ENCODE measurements around the gene PRR33.

PRR33 gene

DNA sequence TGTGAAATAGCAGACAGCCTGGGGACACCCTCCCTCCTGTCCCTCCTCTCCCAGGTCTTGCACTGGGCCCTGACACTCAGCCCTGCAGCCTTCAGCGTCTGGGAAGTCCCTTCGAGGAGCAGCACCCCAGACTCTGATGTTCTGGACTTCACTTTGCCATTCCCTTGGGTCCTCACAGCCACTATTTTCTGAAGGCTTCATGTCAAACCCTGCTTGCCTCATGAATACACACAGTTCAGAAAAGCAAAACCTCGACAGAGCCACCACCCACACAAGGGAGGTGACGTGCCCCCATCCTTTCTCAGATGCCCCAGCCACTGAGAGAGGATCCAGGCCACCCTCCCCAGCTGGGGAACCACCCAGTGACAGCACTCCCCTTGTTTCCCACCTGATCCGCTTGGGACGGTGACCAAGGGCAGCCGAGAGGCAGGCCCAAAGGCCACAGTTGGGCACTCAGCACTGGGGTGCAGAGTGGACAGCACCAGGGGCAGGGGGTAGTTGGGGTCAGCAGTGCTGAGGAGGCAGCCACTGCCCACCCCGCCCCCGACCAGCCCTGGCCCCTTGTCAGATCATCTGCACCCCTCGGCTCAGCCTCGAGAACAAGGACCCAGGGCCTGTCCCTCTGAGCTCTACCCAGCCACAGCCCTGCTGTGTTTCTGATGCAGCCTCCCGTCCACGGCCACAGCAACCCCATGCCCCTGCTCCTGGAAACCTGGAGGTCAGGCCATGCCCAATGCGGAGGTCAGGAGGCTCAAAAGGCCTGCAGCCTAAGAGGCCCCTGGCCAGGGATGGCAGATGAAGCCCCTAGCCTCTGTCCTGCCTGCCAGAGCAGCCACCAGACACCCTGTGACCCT lies 24.7 kb upstream of the PRR33 start:
- peak in 1 of 6 experiments; percentile 26 for DNase-seq

DNA sequence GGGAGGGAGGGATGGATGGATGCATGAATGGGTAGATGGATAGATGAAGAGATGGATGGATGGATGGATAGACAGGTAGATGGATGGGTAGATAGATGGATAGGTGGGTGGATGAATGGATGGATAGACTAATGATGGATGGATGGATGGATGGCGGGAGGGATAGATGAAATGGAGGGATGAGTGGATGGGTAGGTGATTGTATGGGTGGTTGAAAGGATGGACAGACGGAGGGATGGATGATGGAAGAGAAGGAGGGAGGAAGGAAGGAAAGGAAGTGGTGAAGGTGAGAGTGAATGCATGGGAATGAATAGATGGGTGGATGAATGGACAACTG lies 24.1 kb upstream of the PRR33 start:
- DNase-seq: no peak

DNA sequence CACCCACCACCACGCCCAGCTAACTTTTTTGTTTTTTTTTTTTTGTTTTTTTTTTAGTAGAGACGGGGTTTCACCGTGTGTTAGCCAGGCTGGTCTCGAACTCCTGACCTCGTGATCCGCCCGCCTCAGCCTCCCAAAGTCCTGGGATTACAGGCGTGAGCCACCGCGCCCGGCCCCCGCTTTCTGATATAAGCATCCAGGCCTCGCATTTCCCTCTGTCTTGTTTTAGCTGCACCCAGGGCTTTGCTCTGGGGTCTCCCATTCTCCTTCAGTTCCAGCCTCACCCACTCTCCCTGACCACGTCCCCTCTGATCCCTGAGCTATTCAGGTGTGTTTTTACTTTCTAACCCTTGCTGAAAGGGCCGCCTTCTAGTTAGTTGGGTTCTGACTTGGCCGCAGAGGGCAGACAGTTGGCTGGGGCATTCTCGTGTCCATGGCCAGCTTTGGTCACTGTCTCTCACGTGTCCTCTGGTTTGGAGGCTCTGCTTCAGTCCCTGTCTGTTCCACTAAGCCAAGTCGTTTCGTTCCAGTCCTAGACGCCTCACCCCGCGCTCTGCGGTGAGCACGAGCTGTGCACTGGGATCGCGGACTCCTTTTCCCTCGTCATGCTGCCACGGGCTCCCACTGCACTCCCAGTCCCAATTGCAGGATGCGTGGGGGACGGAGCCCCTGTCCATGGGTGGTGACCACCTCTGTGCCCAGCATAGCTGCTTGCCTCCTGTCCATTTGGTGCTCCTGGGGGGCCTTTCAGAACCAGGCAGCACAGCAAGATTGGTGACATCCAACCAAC lies 21.8 kb upstream of the PRR33 start:
- no peak for DNase-seq

DNA sequence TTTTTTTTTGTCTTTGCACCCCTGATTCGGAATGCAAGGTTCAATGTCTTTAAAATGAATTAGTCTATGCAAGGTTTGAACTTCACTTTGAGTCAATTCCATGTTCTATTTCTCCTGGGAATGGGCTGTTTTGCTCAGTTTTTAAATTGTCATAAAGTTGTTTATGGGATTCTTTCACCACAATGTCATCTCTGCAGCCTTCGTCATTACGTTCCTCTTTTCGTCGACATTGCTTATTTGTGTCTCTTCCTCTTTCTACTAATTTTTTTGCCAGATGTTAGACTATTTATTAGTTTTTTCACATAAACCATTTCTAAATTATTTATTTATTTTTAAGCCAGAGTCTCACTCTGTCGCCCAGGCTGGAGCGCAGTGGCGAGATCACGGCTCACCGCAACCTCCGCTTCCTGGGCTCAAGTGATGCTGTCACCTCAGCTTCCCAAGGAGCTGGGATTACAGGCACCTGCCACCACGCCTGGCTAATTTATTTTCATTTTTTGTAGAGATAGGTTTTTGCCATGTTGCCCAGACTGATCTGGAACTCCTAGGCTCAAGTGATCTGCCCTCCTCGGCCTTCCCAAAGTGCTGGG lies 20.7 kb upstream of the PRR33 start:
- DNase-seq: no peak

DNA sequence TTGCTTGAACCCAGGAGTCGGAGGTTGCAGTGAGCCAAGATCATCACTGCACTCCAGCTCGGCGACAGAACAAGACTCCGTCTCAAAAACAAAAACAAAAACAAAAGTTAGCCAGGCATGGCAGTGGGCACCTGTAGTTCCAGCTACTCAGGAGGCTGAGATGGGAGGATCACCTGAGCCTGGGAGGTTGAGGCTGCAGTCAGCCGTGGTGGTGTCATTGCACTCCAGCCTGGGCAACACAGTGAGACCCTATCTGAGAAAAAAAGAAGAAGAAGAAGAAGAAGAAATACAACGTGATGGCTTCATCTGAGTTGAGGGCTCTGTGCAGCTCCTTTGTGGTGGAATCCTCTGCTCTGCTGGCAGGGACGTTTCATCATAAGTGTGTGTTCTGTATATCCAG lies 17.8 kb upstream of the PRR33 start:
- DNase-seq: no peak

DNA sequence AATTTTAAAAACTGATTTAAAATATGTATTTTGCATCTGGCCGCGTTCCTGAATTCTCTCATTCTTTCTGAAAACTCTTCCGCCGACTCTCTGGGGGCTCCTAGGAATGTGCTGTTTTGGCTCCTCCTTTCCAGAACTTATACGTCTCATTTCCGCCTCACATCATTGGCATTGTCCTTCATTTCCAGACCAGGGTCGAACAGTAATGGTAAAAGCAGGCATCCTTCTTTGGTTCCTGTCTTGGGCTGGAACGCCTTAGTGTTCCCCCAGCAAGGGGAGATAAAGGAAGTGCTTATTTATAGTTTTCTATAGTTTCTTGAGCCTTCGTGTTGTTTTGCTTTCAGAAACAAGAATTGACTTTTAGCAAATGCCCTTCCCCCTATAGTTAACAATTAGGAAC lies 16.9 kb upstream of the PRR33 start:
- DNase-seq: no peak

DNA sequence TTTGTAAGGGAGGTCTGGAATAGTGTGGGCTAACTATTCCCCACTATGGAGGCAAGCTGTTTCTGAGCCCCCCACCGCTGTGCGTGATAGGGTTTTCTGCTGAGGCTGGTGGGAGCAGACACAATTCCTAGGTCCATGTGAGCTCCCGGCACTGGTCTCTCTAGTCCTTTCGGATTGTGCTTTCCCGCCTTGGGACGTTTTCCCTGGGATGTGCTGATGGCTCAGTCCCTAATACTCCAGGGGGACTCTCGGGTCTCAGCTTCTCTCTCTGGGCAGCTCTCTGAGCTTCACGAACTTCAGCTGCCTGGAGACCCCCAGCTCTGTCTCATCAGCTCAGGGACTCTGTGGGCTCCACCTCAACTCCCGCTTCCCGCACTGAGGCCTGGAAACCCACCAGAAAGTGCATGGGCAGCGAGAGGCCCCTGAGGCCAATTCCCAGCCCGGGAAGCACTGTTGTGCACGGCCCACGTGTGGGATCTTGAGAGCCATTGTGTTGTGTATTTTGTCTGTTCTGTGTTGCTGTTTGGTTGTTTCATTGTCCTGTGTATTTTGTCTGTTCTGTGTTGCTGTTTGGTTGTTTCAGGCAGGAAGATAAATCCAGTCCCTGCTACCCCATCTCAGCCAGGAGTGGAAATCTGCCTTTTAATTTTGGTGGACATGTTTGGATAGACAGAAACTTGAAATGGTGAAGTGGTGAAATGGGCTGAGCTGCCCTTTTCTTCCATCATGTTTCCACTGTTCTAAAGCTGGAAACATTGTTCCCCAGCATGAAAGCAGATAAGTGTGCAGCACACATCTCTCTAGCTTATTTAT lies 15.1 kb upstream of the PRR33 start:
- no peak for DNase-seq

DNA sequence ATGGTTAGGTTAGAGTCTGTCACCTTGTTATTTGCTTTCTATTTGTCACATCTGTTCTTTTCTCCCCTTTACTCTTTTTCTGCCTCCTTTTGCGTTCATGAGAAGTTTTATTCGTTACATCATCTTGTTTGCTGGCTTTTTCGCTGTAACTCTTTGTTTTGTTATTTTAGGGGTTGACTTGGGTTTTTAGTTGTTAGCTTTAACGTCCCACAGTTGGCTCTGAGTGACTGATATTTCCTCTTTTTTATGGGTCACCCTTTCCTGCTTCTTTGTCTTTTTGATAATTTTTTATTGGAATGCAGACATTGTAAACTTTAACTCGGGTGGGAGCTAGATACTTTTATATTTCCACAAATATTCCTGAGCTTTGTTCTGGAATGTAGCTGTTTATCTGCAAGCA lies 14.5 kb upstream of the PRR33 start:
- DNase-seq: no peak

DNA sequence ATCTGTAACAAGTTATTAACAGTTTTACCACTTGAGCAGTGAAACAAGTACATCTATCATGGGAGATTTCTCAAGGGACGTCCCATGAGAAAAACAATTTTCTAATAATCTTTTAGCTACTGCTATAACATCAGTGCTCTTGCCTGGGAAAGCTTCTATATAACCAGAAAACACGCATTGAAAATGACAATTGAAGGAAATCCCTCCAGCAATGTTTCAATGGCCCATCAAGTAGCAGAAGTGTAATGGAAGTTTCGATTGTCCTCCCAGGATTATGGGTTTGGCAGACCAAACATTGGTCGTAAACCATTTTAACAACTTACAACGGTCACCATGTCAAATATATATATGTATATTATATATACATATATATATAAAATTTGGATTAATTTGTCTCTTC lies 8.0 kb upstream of the PRR33 start:
- no peak for DNase-seq

DNA sequence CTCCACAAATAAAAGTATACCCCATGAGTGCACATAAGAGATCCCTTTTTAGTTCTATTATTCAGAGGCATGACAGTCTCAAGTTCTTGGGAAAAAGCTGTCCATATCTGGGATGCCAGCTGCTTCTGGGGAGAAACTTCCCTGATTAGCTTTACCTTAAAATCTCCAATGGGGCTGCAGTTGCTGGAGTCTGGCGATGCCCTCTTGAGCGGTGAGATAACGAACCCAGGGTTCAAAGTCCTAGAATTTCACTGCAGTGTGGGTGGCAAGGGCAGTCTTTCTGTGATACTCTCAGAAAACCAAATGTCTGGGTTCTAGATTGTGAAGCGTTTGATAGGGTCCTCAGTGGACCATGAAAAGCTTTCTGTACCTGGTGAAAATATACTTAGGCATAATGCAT lies 7.4 kb upstream of the PRR33 start:
- no peak for DNase-seq

DNA sequence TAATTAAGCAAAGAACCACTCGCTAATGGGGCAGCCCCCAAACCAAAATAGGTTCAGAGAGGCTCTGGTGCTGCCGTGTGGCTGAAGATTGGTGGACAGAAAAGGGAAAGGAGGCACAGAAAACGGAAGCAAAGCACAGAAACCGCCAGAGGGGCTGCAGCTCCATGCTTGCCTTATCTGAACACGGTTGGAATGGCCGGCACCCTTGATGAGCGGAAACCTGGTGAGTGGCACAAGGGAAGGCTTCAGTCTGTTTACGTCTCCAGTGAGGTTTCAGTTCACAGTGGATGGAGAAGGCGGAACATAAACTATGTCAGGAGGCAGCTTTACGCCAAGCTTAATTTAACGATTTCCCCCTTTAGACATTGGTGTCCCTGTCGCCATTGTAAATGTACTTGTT lies 5.2 kb upstream of the PRR33 start:
- DNase-seq: no peak

DNA sequence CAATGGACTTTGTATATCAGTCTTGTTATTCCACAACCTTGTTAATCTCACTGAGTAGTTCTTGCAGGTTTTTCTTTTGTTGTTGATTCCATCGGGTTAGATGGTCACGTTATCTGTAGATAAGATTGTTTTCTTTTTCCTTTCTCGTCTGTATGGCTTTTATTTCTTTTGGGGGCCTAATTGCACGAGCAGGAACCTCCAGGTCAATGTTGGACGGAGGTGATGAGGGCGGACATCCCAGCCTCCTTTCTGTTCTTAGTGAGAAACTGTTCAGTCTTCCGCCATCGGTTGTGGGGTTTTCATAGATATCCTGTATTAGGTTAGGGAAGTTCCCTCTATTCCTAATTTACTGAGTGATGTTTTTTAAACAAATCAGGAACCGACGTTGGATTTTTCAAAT lies 4.8 kb upstream of the PRR33 start:
- DNase-seq: no peak

DNA sequence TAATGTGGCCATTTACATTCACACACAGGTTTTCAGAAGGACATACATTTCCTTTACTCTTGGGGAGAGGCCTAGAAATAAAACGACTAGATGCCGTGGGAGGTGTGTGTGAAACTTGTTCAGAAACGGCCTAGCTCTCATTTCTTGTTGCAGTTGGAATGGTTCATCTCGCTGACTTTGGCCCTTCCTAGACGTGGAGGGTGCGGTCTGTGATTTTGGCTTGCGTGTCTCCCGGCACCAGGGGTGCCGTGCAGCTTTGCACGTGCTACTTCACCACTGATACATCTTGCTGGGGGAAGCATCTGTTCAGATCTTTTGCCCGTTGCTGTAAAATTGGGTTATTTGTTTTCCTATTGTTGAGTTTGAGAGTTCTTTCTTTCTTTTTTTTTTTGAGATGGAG lies 3.1 kb upstream of the PRR33 start:
- DNase-seq: no peak

DNA sequence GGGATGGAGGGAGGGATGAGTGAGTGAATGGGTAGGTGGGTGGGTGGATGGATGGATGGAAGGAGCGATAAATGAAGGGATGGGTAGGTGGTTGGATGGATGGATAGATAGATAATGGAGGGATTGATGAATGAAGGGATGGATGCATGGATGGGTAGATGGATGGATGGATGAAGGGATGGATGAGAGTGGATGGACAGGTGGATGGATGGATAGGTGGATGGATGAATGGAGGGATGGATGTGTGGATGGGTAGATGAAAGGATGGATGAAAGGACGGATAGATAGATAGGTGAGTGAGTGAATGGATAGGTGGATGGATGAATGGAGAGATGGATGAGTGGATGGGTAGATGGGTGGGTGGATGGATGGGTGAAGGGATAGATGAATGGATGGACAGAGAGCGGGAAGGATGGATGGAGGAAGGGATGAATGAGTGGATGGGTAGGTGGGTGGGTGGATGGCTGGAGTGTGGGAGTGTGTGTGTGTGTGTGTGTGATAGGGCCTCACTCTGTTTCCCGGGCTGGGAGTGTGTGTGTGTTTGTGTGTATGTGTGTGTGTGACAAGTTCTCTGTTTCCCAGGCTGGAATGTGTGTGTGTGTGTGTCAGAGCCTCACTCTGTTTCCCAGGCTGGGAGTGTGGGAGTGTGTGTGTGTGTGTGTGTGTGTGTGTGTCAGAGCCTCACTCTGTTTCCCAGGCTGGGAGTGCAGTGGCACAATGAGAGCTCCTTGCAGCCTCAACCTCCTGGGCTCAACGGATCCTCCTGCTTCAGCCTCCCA lies 2.1 kb upstream of the PRR33 start:
- DNase-seq: no peak

DNA sequence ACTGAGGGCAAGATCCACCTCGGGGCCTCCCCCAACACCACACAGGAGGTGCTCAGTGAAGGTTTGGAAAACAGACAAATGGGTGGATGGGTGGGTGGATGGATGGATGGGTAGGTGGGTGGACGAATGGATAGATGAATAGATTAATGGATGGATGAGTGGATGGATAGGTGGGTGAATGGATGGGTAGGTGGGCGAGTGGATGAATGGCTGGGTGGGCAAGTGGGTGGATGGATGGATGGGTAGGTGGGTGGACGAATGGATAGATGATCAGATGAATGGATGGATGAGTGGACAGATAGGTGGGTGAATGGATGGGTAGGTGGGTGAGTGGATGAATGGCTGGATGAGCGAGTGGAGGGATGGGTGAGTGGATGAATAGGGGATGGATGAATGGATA lies 863 bp upstream of the PRR33 start:
- DNase-seq: no peak

DNA sequence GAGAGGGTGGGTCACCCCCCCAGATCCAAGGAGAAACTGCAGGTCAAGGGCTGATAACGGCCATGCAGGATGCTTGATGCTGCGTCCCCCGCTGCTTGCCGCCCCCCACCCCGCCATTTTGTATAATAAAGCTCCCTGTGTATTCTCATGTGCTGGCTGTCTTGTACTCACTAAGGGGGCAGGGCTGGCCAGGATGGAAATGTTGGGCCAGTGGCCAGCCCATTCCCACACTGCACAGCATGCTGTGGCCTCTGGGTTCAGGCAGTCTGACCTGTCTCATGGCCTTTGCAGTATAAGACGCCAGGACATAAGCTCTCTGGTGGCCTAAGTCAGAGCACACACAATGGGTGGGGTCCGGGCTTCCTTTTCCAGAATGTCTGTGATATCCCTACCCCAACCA lies 421 bp upstream of the PRR33 start:
- no peak for DNase-seq

DNA sequence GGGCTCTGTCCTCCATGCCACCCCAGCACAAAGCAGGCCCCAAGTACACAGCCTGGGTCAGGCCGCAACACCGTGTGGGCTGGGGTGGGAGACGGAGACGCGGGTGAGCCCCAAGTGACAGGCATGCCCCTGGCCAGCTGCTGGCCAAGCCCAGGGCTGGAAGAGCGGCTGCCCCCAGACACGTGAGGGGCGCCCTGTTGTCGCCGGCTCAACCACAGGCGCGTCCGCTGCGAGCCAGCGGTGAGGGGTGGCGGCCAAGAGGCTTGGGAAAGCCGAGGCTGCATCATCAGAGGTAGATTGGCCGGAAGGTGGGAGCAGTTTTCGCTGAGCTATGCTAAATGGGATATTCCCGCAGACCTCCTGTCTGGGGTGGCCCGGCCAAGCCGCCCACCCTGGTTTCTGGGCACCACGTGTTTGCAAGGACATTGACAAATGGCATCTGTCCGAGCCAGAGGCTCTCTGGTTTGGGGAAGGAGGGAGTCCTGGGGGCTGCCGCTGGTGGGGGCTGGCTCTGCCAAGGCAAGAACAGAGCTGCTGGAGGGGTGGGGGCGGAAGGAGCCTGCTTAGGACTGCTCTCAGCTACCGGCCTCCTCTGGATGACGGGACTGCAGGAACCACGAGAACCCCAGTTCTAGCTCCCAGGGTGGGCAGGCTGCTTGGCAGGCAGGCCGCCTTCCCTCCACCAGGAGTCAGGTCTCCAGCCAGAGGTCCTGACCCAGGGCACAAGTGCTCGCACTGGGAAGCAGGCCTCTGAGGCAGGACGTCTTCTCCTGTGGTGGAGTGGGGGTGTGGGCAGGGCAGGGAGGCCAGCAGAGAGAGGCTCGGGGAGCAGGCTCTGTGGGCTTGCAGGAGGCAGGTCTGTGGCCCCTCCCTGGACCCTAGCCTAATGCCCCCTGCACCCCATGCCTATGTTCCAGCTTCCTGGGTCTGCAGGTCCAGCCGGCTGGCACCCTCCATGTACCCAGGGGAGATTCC lies 552 bp downstream of the PRR33 start:
- DNase-seq: peak in 1 of 6 experiments; percentile 29

DNA sequence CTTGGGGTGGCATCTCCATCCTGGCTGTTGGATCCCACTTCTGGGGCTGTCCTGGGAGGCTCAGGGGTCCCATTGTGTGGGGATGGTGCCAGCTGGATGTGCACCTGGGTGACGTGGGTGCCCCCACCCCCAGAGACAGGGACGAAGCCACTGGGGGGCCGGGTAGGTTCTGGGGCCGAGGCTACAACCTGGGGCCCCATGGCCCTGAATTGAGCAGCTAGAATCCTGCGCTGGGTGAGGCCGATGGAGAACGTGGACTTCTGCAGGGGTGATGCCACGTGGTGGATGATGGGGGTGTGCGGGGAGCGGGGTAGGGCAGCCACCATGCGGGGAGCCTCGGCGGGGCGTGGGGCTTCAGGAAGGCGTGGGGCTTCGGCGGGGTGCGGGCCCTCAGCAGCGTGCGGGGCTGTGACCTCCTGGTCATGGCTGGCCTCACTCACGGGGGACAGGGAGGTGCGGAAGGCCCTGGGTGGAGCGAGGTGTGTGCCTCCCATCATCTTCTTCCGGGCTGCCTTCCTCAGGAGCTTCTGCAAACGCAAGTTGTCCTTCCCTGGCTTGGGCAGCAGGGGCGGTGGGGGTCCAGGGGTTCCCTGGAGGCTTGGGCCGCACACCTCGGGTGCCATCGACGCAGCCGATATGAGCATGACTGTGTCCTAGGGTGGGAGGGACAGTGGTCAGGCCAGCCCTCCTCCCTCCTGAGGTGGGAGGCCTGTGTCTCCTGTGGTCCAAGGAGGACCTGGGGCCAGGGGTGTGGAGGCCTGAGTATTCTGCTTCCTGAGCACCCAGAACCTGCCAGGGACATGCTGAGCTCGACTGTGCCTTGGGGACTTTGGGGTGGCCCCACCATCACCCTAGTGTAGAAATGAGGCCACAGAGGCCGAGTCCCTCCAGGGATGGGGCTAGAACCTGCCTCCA lies 1.5 kb downstream of the PRR33 start:
- peak in 2 of 6 experiments; percentile 43 to 50 for DNase-seq

DNA sequence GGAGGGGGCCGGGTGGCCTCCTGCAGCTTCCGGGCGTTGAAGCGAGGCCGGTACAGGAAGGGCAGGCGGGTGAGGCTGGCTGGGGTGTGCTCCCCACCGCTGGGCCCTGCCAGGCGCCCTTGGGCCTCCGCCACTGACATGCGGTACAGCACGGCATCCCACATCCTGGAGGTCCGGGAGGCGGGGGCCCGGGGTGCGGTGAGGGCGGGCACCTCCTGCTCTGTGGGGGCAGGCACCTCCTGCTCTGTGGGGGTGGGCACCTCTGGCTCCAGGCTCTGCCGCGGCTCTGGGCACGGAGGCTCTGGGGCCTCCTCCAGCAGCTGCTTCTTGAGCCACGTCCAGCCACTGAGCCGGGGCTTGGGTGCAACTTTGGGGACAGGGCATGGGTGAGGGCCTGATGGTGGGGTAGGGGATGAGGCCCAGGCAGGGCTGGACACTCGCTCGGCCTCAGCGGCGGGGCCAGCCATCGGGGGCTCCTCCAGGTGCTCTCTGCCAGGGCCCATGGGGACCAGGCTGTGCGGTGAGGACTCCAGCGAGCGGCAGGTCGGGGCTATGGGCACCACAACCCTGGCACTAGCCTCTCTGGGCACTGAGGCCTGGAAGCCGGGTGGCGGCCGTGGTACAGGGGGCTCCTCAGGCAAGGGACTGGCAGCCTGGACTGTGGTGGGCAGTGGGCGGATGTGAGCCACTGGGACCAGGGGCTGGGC lies 2.3 kb downstream of the PRR33 start:
- peak; percentile 53 to 83 (median 72) for DNase-seq
